Umbilical cord (tissue), 2 donors: ENCODE data around the gene VTN. TPM values are rescaled to one million over a fixed set of nuclear protein-coding genes. Genes with fewer than 3 reads are reported as not detected.
"Not testable (repeated sequence)": the region's sequence is repeated elsewhere in the genome, so short reads cannot be mapped to it uniquely, and the experiment has no call there.

Experiments
- DNase-seq: peaks from one replicate; pipeline ENCODE4 v3.0.0-alpha.2; 2015; ENCODE audit warnings: low spot score
- total RNA-seq: library from RNA; depleted of rRNA; stranded (reverse); fragments of >200 nt; gene quantifications from one replicate; pipeline ENCODE4 v1.2.3, GENCODE V29; 2014; ENCODE audit warnings: low replicate concordance; ENCODE audit not compliant: insufficient read depth

VTN gene
- total RNA-seq, 1 donor from 2014 or later = 8.7 TPM

GRCh38 chr17:28342313-28342712, 27.8 kb downstream of the VTN start:
- DNase-seq = no peak

GRCh38 chr17:28341516-28341915, 28.6 kb downstream of the VTN start:
- DNase-seq = no peak

- DNase-seq = no peak
Observed at GRCh38 chr17:28340374-28340773, 29.7 kb downstream of the VTN start.

- no peak for DNase-seq
Observed at GRCh38 chr17:28339431-28339830, 30.7 kb downstream of the VTN start.

GRCh38 chr17:28338769-28339212, 31.3 kb downstream of the VTN start:
- not testable (repeated sequence) for DNase-seq

GRCh38 chr17:28338056-28338768, 31.9 kb downstream of the VTN start:
- no peak for DNase-seq

GRCh38 chr17:28335959-28336871, 33.9 kb downstream of the VTN start:
- peak; percentile 89 for DNase-seq

GRCh38 chr17:28335201-28335958, 34.7 kb downstream of the VTN start, which contains the start of the genes IFT20 and TNFAIP1:
TSS of gene IFT20 (minus strand) at chr17:28335472. CDS start at chr17:28331985, 3,487 bp downstream.
TSS of gene TNFAIP1 (plus strand) at chr17:28335761. CDS start at chr17:28339522, 3,761 bp downstream.
- DNase-seq = peak; percentile 100

GRCh38 chr17:28334666-28335200, 35.4 kb downstream of the VTN start:
- no peak for DNase-seq

GRCh38 chr17:28334171-28334570, 35.9 kb downstream of the VTN start:
- DNase-seq = no peak

- no peak for DNase-seq
Observed at GRCh38 chr17:28333083-28333746, 36.9 kb downstream of the VTN start.

- DNase-seq = no peak
Observed at GRCh38 chr17:28331891-28332420, 38.2 kb downstream of the VTN start.

- DNase-seq = no peak
Observed at GRCh38 chr17:28330671-28331070, 39.4 kb downstream of the VTN start.

- DNase-seq = no peak
Observed at GRCh38 chr17:28328325-28328724, 41.8 kb downstream of the VTN start.

GRCh38 chr17:28327709-28328108, 42.4 kb downstream of the VTN start:
- no peak for DNase-seq

GRCh38 chr17:28327031-28327607, 43.0 kb downstream of the VTN start:
- no peak for DNase-seq

GRCh38 chr17:28326114-28326513, 44.0 kb downstream of the VTN start:
- no peak for DNase-seq

GRCh38 chr17:28325211-28325610, 44.9 kb downstream of the VTN start:
- DNase-seq = no peak

- DNase-seq = no peak
Observed at GRCh38 chr17:28324781-28325180, 45.3 kb downstream of the VTN start.

- no peak for DNase-seq
Observed at GRCh38 chr17:28324267-28324745, 45.8 kb downstream of the VTN start.
